Measurements from ENCODE around the gene PAM.

PAM gene

DNA sequence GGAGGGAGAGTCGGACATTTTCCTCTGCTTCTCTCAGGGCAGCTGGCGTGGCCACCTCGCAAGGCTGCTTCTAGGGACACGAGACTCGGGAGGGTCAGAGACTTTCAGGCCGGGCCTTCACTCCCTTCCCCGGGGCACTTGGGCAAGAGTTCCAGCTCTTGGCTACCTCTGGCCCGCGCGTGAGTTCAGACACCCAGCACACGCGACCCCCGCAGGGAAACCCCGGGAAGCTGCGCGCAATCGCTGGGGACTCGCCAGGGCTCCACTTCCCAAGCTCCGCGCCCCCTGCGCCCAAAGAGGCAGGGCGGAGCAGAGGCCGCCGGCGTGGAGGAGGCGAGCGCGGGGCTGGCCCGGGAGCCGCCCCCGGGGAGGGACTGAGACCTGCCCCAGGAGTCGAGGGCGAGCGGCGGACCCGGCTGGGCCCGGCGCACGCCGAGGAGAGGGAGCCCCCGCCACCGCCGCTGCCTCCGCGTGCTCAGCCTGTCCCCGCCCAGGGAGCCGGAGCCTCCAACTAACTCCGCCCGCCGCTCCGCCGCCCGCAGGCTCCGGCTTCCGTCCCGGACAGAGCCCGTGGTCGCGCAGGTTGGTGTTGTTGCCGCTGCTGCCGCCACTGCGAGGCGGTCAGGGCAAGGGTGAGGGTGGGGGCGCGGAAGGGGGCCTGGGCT is at the start of gene PAM:
TSS of gene PAM (plus strand) at position 539 of the 665 bp plus-strand sequence. CDS start 110,891 bp downstream, outside the sequence.
- no peaks in the 10 kb centered on the region for H3K9me3 ChIP-seq (ENCODE audit: control insufficient read depth, insufficient read depth, low read depth, low read length)
- H3K4me3 ChIP-seq (ENCODE audit: low read depth, low read length), result peak within 1 kb of the TSS; percentile 79
- H3K4me1 ChIP-seq (ENCODE audit: control insufficient read depth, insufficient read depth, low read length), result peaks cover 21% of the 10 kb centered on the region
- peak within 1 kb of the TSS; percentile 26; the same call in 1 of the 2 replicates for H3K27ac ChIP-seq (ENCODE audit: low read depth, low read length)
- no peaks in the 10 kb centered on the region for H3K36me3 ChIP-seq (ENCODE audit: control insufficient read depth, insufficient read depth, low read length)
- H3K27me3 ChIP-seq (ENCODE audit: control insufficient read depth, insufficient read depth, low read length), result peaks cover 32% of the 10 kb centered on the region
- peak within 1 kb of the TSS; percentile 80 for H3K9ac ChIP-seq (ENCODE audit: low read length)

DNA sequence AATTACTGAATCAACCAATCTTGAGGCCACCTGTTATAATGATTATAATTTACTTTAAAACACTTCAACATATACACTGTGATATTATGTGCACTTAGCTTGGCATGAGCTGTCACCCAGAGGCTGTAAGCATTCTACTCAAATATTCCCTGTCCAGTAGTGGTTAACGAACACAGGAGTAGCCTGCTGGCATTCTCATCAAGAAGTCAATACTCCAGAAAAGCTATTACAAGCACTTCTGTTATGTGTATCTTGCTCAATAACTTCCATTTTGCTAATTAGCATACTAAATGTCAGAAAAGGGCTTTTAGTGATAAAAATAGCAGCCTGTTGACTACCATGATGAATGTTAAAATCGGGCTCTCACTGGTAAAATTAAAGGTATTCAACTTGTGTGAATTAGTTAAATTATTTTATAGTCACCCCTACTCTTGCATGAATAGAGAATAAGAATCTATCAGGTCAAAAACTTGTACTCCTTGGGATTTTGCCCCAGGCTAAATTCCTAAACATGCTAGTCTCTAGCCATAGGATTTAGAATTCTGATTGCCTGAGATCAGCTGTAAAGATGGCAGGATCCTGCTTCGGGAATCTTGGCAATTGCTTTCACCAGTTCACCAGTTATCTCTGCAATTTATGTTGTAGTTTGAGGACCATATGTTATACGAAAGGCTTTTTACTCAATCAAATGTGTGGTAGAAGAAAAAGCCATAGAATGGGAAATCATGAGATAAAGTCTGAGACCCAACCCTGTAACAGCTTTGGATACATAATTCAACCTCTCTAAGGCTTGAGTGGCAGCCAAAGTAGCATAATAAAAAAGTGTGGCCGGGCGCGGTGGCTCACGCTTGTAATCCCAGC is 43.4 kb upstream of the PAM start:
- Histone ChIP-seq H3K36me3 (ENCODE audit: control insufficient read depth, insufficient read depth, low read length) (no peaks in the 10 kb centered on the region), H3K4me3 (ENCODE audit: low read depth, low read length) (no peak overlapping the region), H3K9me3 (ENCODE audit: control insufficient read depth, insufficient read depth, low read depth, low read length) (peaks cover 4% of the 10 kb centered on the region; the same call in 1 of the 2 replicates), H3K27ac (ENCODE audit: low read depth, low read length) (no peak overlapping the region), H3K27me3 (ENCODE audit: control insufficient read depth, insufficient read depth, low read length) (no peaks in the 10 kb centered on the region), H3K9ac (ENCODE audit: low read length) (no peak overlapping the region), H3K4me1 (ENCODE audit: control insufficient read depth, insufficient read depth, low read length) (no peaks in the 10 kb centered on the region)

DNA sequence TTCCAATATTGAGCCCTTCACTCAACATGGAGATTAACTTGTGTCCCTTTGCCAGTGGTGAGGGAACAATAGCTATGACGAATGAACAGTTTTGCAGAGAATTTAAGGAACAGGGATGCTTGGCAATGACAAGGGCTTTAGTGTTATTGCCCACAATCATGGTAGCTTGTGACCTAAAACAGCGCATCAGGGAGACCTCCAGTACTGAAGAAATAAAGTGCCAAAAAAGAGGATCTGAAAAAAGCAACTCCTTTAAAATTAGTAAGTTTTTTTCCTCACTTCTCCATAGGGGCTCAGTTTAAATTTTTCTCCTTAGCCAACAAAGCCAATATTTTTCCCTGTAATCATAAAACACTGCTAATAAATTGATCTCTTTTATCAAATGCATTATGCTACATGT is 41.8 kb upstream of the PAM start:
- Histone ChIP-seq H3K36me3 (ENCODE audit: control insufficient read depth, insufficient read depth, low read length) (no peaks in the 10 kb centered on the region), H3K4me1 (ENCODE audit: control insufficient read depth, insufficient read depth, low read length) (no peaks in the 10 kb centered on the region; the same call in 1 of the 2 replicates), H3K9me3 (ENCODE audit: control insufficient read depth, insufficient read depth, low read depth, low read length) (peaks cover 4% of the 10 kb centered on the region; the same call in 1 of the 2 replicates), H3K4me3 (ENCODE audit: low read depth, low read length) (no peak overlapping the region), H3K27me3 (ENCODE audit: control insufficient read depth, insufficient read depth, low read length) (no peaks in the 10 kb centered on the region), H3K9ac (ENCODE audit: low read length) (no peak overlapping the region), H3K27ac (ENCODE audit: low read depth, low read length) (no peak overlapping the region)

DNA sequence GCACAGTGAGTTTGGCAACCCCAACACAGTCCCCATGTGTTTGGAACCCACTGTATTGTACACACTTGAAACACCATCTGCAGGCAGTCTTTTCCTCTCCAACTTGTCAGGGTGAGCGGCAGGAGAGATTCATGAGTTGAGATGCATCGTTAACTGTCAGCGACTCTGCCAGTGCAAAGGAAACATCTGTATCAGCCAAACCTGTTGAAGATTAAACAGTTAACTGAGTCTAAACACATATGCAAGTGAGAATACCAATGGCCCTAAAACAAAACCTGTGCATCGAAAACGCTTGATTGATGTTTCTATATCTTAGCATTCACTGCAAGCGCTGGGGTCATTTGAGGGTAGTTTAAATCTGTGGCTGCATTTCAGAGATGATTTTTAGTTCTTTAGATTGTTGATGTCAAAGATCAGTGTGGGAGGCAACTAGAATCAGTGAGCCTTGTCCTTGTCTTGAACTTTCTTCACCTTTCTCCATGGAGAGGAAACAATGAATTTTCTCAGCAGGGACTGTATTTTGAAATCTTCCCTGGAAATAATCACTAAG is 41.3 kb upstream of the PAM start:
- H3K9ac ChIP-seq (ENCODE audit: low read length), result no peak overlapping the region
- no peaks in the 10 kb centered on the region; the same call in 1 of the 2 replicates for H3K4me1 ChIP-seq (ENCODE audit: control insufficient read depth, insufficient read depth, low read length)
- no peaks in the 10 kb centered on the region for H3K27me3 ChIP-seq (ENCODE audit: control insufficient read depth, insufficient read depth, low read length)
- peaks cover 4% of the 10 kb centered on the region; the same call in 1 of the 2 replicates for H3K9me3 ChIP-seq (ENCODE audit: control insufficient read depth, insufficient read depth, low read depth, low read length)
- no peak overlapping the region for H3K4me3 ChIP-seq (ENCODE audit: low read depth, low read length)
- no peaks in the 10 kb centered on the region for H3K36me3 ChIP-seq (ENCODE audit: control insufficient read depth, insufficient read depth, low read length)
- no peak overlapping the region for H3K27ac ChIP-seq (ENCODE audit: low read depth, low read length)

DNA sequence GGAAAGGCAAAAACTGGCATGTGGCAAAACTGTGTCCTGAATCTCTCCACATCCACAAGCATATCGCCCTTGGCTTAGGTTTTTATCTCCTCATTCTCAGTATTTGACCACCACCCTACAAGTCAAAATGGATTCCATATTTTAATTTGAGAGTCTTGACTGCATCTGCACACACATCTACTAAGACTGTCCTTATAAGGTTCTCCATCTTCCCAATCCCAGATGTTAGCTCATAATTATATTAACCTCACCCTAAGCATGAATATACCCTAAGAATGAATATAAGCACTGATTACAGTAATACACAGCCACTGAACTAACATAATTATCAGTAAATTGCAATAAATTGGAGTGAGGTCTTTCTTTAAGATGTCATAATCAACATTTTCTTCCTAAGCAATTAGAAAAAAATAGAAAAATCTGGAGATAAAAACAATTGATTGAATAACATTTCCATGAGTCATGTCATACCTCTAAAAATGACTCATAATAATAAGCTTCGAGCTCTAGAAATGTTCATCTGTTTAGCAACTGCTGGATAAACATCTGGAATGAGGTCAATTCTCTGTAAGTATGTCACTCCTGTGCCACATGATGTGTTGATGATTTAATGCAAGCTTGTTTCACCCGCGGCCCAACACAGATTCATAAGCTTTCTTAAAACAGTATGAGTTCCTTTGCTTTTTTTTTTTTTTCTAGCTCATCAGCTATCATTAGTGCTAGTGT is 39.9 kb upstream of the PAM start:
- Histone ChIP-seq H3K36me3 (ENCODE audit: control insufficient read depth, insufficient read depth, low read length) (no peaks in the 10 kb centered on the region), H3K27ac (ENCODE audit: low read depth, low read length) (no peak overlapping the region), H3K4me1 (ENCODE audit: control insufficient read depth, insufficient read depth, low read length) (no peaks in the 10 kb centered on the region; the same call in 1 of the 2 replicates), H3K27me3 (ENCODE audit: control insufficient read depth, insufficient read depth, low read length) (no peaks in the 10 kb centered on the region), H3K9ac (ENCODE audit: low read length) (no peak overlapping the region), H3K9me3 (ENCODE audit: control insufficient read depth, insufficient read depth, low read depth, low read length) (0 out of 2 replicates have a peak, but pooled peaks cover 2% of the 10 kb centered on the region), H3K4me3 (ENCODE audit: low read depth, low read length) (no peak overlapping the region)

DNA sequence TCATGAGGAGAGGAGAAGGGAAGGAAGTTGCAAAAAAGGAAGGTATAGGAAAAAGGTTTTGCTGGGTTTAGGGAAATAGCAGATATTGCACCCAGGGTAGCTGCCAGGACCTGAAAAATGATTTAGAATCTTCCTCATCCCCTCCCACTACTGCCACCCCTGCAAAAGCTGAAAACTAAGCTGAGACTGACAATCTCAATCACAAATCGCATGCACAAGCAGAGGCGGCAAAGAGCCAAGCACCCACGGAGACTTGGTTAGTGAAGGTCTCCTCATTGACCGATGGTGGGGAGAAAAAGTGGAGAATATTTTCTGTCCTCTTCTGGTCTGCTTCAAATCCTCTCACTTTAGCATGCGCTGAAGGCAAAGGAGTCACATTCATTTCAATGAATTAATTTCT is 39.1 kb upstream of the PAM start:
- Histone ChIP-seq H3K9me3 (ENCODE audit: control insufficient read depth, insufficient read depth, low read depth, low read length) (0 out of 2 replicates have a peak, but pooled peaks cover 2% of the 10 kb centered on the region), H3K9ac (ENCODE audit: low read length) (no peak overlapping the region), H3K36me3 (ENCODE audit: control insufficient read depth, insufficient read depth, low read length) (no peaks in the 10 kb centered on the region), H3K27ac (ENCODE audit: low read depth, low read length) (no peak overlapping the region), H3K4me1 (ENCODE audit: control insufficient read depth, insufficient read depth, low read length) (no peaks in the 10 kb centered on the region; the same call in 1 of the 2 replicates), H3K27me3 (ENCODE audit: control insufficient read depth, insufficient read depth, low read length) (no peaks in the 10 kb centered on the region), H3K4me3 (ENCODE audit: low read depth, low read length) (no peak overlapping the region)

DNA sequence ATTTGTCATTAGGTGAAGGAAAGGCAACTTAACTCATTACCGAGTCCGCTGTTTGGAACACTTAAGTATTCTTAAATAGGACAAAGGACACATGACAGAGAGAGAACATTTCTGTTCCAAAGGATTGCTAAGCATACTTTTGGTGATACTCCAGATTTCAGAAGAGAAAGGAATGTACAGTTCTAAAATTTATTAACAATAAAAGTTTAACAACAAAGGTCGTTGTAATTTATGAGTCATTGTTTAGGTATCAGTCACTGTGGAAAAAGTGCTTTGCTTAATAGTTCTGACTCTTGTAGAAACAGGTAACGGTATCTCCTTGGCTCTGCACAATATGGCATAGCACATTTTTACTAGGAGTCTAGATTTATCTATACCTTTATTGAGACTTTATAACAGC is 36.3 kb upstream of the PAM start:
- 0 out of 2 replicates have a peak, but pooled peaks cover 2% of the 10 kb centered on the region for H3K9me3 ChIP-seq (ENCODE audit: control insufficient read depth, insufficient read depth, low read depth, low read length)
- H3K27me3 ChIP-seq (ENCODE audit: control insufficient read depth, insufficient read depth, low read length), result no peaks in the 10 kb centered on the region
- H3K4me1 ChIP-seq (ENCODE audit: control insufficient read depth, insufficient read depth, low read length), result no peaks in the 10 kb centered on the region; the same call in 1 of the 2 replicates
- H3K4me3 ChIP-seq (ENCODE audit: low read depth, low read length), result no peak overlapping the region
- no peak overlapping the region for H3K27ac ChIP-seq (ENCODE audit: low read depth, low read length)
- no peaks in the 10 kb centered on the region for H3K36me3 ChIP-seq (ENCODE audit: control insufficient read depth, insufficient read depth, low read length)
- H3K9ac ChIP-seq (ENCODE audit: low read length), result no peak overlapping the region

DNA sequence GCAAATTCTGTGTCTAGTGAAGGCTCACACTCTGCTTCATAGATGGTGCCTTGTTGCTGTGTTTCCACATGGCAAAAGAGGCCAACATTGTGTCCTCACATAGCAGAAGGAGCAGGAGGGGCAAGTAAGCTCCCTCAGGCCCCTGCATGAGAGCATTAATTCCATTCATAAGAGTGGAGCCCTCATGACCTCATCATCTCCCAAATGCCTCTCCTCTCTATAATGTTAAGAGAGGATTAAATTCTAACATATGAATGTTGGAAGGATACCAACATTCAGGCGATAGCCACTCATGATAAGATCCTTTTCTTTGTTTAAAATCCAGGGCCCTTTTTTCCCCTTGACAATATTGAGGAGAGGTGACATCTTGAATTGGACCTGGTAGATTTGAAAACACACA is 35.2 kb upstream of the PAM start:
- H3K27ac ChIP-seq (ENCODE audit: low read depth, low read length), result no peak overlapping the region
- no peaks in the 10 kb centered on the region; the same call in 1 of the 2 replicates for H3K4me1 ChIP-seq (ENCODE audit: control insufficient read depth, insufficient read depth, low read length)
- no peaks in the 10 kb centered on the region for H3K36me3 ChIP-seq (ENCODE audit: control insufficient read depth, insufficient read depth, low read length)
- no peak overlapping the region for H3K4me3 ChIP-seq (ENCODE audit: low read depth, low read length)
- no peak overlapping the region for H3K9ac ChIP-seq (ENCODE audit: low read length)
- H3K9me3 ChIP-seq (ENCODE audit: control insufficient read depth, insufficient read depth, low read depth, low read length), result 0 out of 2 replicates have a peak, but pooled peaks cover 2% of the 10 kb centered on the region
- H3K27me3 ChIP-seq (ENCODE audit: control insufficient read depth, insufficient read depth, low read length), result no peaks in the 10 kb centered on the region

DNA sequence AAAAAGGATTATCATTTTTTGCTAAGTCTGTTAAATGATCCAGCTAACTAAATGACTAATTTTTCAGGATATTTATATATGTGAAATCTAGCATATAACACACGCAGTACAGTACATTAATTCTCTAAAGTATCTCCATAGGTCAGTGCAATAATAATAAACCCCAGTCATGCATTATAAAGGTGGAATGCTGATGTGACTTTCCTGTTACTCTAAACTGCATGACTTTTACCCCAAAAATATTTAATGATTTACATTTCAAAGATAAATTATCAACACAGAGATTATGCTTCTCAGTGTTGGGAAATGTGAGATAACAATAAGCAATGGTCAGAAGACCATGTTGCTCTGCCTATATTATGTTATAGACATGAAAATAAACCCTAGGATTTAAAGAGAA is 34.1 kb upstream of the PAM start:
- Histone ChIP-seq H3K4me3 (ENCODE audit: low read depth, low read length) (no peak overlapping the region), H3K9me3 (ENCODE audit: control insufficient read depth, insufficient read depth, low read depth, low read length) (0 out of 2 replicates have a peak, but pooled peaks cover 2% of the 10 kb centered on the region), H3K9ac (ENCODE audit: low read length) (no peak overlapping the region), H3K36me3 (ENCODE audit: control insufficient read depth, insufficient read depth, low read length) (no peaks in the 10 kb centered on the region), H3K27ac (ENCODE audit: low read depth, low read length) (no peak overlapping the region), H3K4me1 (ENCODE audit: control insufficient read depth, insufficient read depth, low read length) (no peaks in the 10 kb centered on the region; the same call in 1 of the 2 replicates), H3K27me3 (ENCODE audit: control insufficient read depth, insufficient read depth, low read length) (no peaks in the 10 kb centered on the region)

DNA sequence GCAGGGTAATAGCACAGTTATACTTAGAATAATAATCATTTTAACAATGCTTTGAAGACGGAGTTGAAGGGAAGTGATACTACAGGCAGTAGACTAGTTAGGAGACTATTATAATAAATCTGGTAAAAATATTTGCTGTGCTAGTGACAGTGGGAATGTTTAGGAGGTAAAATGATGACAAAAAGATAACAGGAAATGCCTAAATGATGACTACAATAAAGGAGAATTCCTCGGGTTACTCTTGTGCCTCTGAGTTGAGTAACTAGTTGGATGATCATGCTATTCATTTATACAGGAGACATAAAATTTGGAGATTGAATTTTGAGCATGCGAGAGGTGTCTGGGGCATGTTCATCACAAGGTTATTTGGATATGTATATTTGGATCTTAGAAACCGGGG is 32.2 kb upstream of the PAM start:
- H3K4me3 ChIP-seq (ENCODE audit: low read depth, low read length), result no peak overlapping the region
- H3K27me3 ChIP-seq (ENCODE audit: control insufficient read depth, insufficient read depth, low read length), result no peaks in the 10 kb centered on the region
- no peaks in the 10 kb centered on the region for H3K4me1 ChIP-seq (ENCODE audit: control insufficient read depth, insufficient read depth, low read length)
- no peak overlapping the region for H3K9ac ChIP-seq (ENCODE audit: low read length)
- 0 out of 2 replicates have a peak, but pooled peaks cover 2% of the 10 kb centered on the region for H3K9me3 ChIP-seq (ENCODE audit: control insufficient read depth, insufficient read depth, low read depth, low read length)
- no peaks in the 10 kb centered on the region for H3K36me3 ChIP-seq (ENCODE audit: control insufficient read depth, insufficient read depth, low read length)
- no peak overlapping the region for H3K27ac ChIP-seq (ENCODE audit: low read depth, low read length)

Data from HUES6 (cell line).